Activated CD4-positive, alpha-beta T cell treated with anti-CD3 and anti-CD28 coated beads, Interleukin-2, amount 10 ng/mL, durations not matched to agents 7 days and 5 days (primary cell): ENCODE results near the gene MRM1. TPM values are rescaled to one million over a fixed set of nuclear protein-coding genes. Genes with fewer than 3 reads are reported as not detected.

Experiments used
- CTCF ChIA-PET: fragments of 350-600 bp; sonication (Branson Sonifier 250); formaldehyde crosslinking; loops from one replicate; lab custom pipeline; 2021; ENCODE audit warnings: antibody characterized with exemption; lab: Charles Lee
- POLR2A ChIA-PET: fragments of 350-600 bp; sonication (Branson Sonifier 250); formaldehyde crosslinking; loops from one replicate; lab custom pipeline; 2021; ENCODE audit warnings: antibody characterized with exemption; lab: Charles Lee
- DNase-seq: peaks from one replicate; pipeline ENCODE4 v3.0.0-alpha.2; 2020
- H3K27ac Mint-ChIP-seq: one replicate; pipeline ENCODE4 v1.8.0; 2021; ENCODE audit warnings: mild to moderate bottlenecking, moderate library complexity, mixed read lengths
- H3K27me3 Mint-ChIP-seq: one replicate; pipeline ENCODE4 v1.8.0; 2021; ENCODE audit warnings: mixed read lengths
- H3K36me3 Mint-ChIP-seq: one replicate; pipeline ENCODE4 v1.8.0; 2021; ENCODE audit warnings: low read depth, mixed read lengths
- H3K4me1 Mint-ChIP-seq: one replicate; pipeline ENCODE4 v1.8.0; 2021; ENCODE audit warnings: mixed read lengths
- H3K4me3 Mint-ChIP-seq: one replicate; pipeline ENCODE4 v1.8.0; 2021; ENCODE audit warnings: mild to moderate bottlenecking, moderate library complexity, mixed read lengths
- H3K9me3 Mint-ChIP-seq: one replicate; pipeline ENCODE4 v1.8.0; 2021; ENCODE audit warnings: mixed read lengths
- total RNA-seq, 2 experiments: library from RNA; stranded (reverse); gene quantifications; one replicate each; pipeline ENCODE4 v1.2.3, GENCODE V29; 2021

Gene MRM1
- 1 to 10 TPM; 6.8 to 8.6 TPM for total RNA-seq

- H3K4me3 Mint-ChIP-seq = peak within 1 kb of the TSS; percentile 79
- peak; percentile 91 for DNase-seq
- peaks cover 5% of the 10 kb centered on the region for H3K36me3 Mint-ChIP-seq
- peaks cover 42% of the 10 kb centered on the region for H3K4me1 Mint-ChIP-seq
- H3K27me3 Mint-ChIP-seq = no peaks in the 10 kb centered on the region
- no peaks in the 10 kb centered on the region for H3K9me3 Mint-ChIP-seq
- ChIA-PET POLR2A (interaction anchor here (1.4 kb wide), 1 partner anchor 9 kb away, joined by 8 read pairs; no protein-coding TSS in a partner anchor), CTCF (interaction anchor here (0.6 to 3.6 kb wide), 11 partner anchors 9 to 772 kb away, joined by 3 to 14 read pairs (median 4); no protein-coding TSS in a partner anchor)
- peak within 1 kb of the TSS; percentile 94 for H3K27ac Mint-ChIP-seq
Measured at GRCh38 chr17:36601303-36602029, at the start of gene MRM1. TSS of gene MRM1 (plus strand) at chr17:36601583. CDS start at chr17:36601811, 228 bp downstream.

- ChIA-PET CTCF (no interaction called here), POLR2A (interaction anchor here (0.6 kb wide), 1 partner anchor 30 kb away, joined by 9 read pairs; no protein-coding TSS in a partner anchor)
- H3K36me3 Mint-ChIP-seq = peaks cover 43% of the 10 kb centered on the region
- peak overlapping the region; percentile 51 for H3K27ac Mint-ChIP-seq
- peaks cover 56% of the 10 kb centered on the region for H3K4me1 Mint-ChIP-seq
- H3K4me3 Mint-ChIP-seq = peak overlapping the region; percentile 0
- DNase-seq = no peak
- no peaks in the 10 kb centered on the region for H3K9me3 Mint-ChIP-seq
- H3K27me3 Mint-ChIP-seq = no peaks in the 10 kb centered on the region
Measured at GRCh38 chr17:36553459-36553858, 47.9 kb upstream of the MRM1 start.

- no peak for DNase-seq
- H3K9me3 Mint-ChIP-seq = no peaks in the 10 kb centered on the region
- ChIA-PET CTCF (interaction anchor here (1.1 to 1.7 kb wide), 2 partner anchors 29 to 36 kb away, joined by 3 to 5 read pairs; no protein-coding TSS in a partner anchor), POLR2A (interaction anchor here (0.7 kb wide), 1 partner anchor 20 kb away, joined by 5 read pairs; no protein-coding TSS in a partner anchor)
- no peak overlapping the region for H3K27ac Mint-ChIP-seq
- peaks cover 18% of the 10 kb centered on the region for H3K4me1 Mint-ChIP-seq
- no peak overlapping the region for H3K4me3 Mint-ChIP-seq
- H3K27me3 Mint-ChIP-seq = no peaks in the 10 kb centered on the region
- peaks cover 64% of the 10 kb centered on the region for H3K36me3 Mint-ChIP-seq
Measured at GRCh38 chr17:36566081-36566480, 35.3 kb upstream of the MRM1 start.

- H3K36me3 Mint-ChIP-seq = peaks cover 47% of the 10 kb centered on the region
- POLR2A ChIA-PET = no interaction called here
- no peak overlapping the region for H3K27ac Mint-ChIP-seq
- H3K4me3 Mint-ChIP-seq = no peak overlapping the region
- CTCF ChIA-PET = no interaction called here
- DNase-seq = no peak
- no peaks in the 10 kb centered on the region for H3K9me3 Mint-ChIP-seq
- H3K27me3 Mint-ChIP-seq = no peaks in the 10 kb centered on the region
- peaks cover 6% of the 10 kb centered on the region for H3K4me1 Mint-ChIP-seq
Measured at GRCh38 chr17:36575028-36575427, 26.4 kb upstream of the MRM1 start.

GRCh38 chr17:36576793-36577192, 24.6 kb upstream of the MRM1 start:
- no peak for DNase-seq
- H3K36me3 Mint-ChIP-seq = peaks cover 48% of the 10 kb centered on the region
- peaks cover 6% of the 10 kb centered on the region for H3K4me1 Mint-ChIP-seq
- no peak overlapping the region for H3K4me3 Mint-ChIP-seq
- ChIA-PET POLR2A (interaction anchor here (0.6 kb wide), 1 partner anchor 831 kb away, joined by 3 read pairs; no protein-coding TSS in a partner anchor), CTCF (interaction anchor here (0.7 kb wide), 1 partner anchor 93 kb away, joined by 3 read pairs; no protein-coding TSS in a partner anchor)
- no peak overlapping the region for H3K27ac Mint-ChIP-seq
- no peaks in the 10 kb centered on the region for H3K9me3 Mint-ChIP-seq
- no peaks in the 10 kb centered on the region for H3K27me3 Mint-ChIP-seq

GRCh38 chr17:36578671-36579070, 22.7 kb upstream of the MRM1 start:
- POLR2A ChIA-PET = no interaction called here
- Mint-ChIP-seq H3K4me1 (peaks cover 3% of the 10 kb centered on the region), H3K36me3 (peaks cover 43% of the 10 kb centered on the region), H3K27ac (no peak overlapping the region), H3K4me3 (no peak overlapping the region), H3K27me3 (no peaks in the 10 kb centered on the region), H3K9me3 (no peaks in the 10 kb centered on the region)
- CTCF ChIA-PET = interaction anchor here (1.0 to 1.3 kb wide), 2 partner anchors 10 to 13 kb away, joined by 3 to 4 read pairs; no protein-coding TSS in a partner anchor
- DNase-seq = no peak

GRCh38 chr17:36583787-36584186, 17.6 kb upstream of the MRM1 start:
- no peak overlapping the region for H3K4me3 Mint-ChIP-seq
- no peak for DNase-seq
- no peaks in the 10 kb centered on the region for H3K4me1 Mint-ChIP-seq
- CTCF ChIA-PET = interaction anchor here (0.6 to 1.6 kb wide), 3 partner anchors 11 to 34 kb away, joined by 3 to 4 read pairs (median 4); no protein-coding TSS in a partner anchor
- no peak overlapping the region for H3K27ac Mint-ChIP-seq
- POLR2A ChIA-PET = interaction anchor here (0.5 to 0.6 kb wide), 2 partner anchors 30 to 55 kb away, joined by 3 to 9 read pairs; no protein-coding TSS in a partner anchor
- no peaks in the 10 kb centered on the region for H3K9me3 Mint-ChIP-seq
- H3K36me3 Mint-ChIP-seq = peaks cover 51% of the 10 kb centered on the region
- no peaks in the 10 kb centered on the region for H3K27me3 Mint-ChIP-seq

GRCh38 chr17:36586138-36586537, 15.2 kb upstream of the MRM1 start:
- Mint-ChIP-seq H3K36me3 (peaks cover 48% of the 10 kb centered on the region), H3K9me3 (no peaks in the 10 kb centered on the region)
- POLR2A ChIA-PET = no interaction called here

GRCh38 chr17:36590082-36590481, 11.3 kb upstream of the MRM1 start:
- ChIA-PET CTCF (no interaction called here), POLR2A (no interaction called here)
- H3K9me3 Mint-ChIP-seq = no peaks in the 10 kb centered on the region
- peaks cover 31% of the 10 kb centered on the region for H3K36me3 Mint-ChIP-seq
- H3K27me3 Mint-ChIP-seq = no peaks in the 10 kb centered on the region
- H3K4me1 Mint-ChIP-seq = peaks cover 34% of the 10 kb centered on the region
- no peak overlapping the region for H3K4me3 Mint-ChIP-seq
- no peak for DNase-seq
- no peak overlapping the region for H3K27ac Mint-ChIP-seq

More at GRCh38 chr17:36586138-36586537, 15.2 kb upstream of the MRM1 start:
- DNase-seq = no peak
- no peak overlapping the region for H3K27ac Mint-ChIP-seq
- H3K4me1 Mint-ChIP-seq = peaks cover 19% of the 10 kb centered on the region
- no peak overlapping the region for H3K4me3 Mint-ChIP-seq
- CTCF ChIA-PET = interaction anchor here (2.0 kb wide), 1 partner anchor 17 kb away, joined by 5 read pairs; no protein-coding TSS in a partner anchor
- H3K27me3 Mint-ChIP-seq = no peaks in the 10 kb centered on the region

- H3K4me3 Mint-ChIP-seq = peak within 1 kb of the TSS; percentile 62
- H3K36me3 Mint-ChIP-seq = peaks cover 23% of the 10 kb centered on the region
- ChIA-PET CTCF (interaction anchor here (0.5 to 1.5 kb wide), 3 partner anchors 10 to 92 kb away, joined by 3 to 5 read pairs (median 3); partner anchors contain the start of gene MRM1), POLR2A (interaction anchor here (0.7 to 1.5 kb wide), 2 partner anchors 10 to 63 kb away, joined by 3 to 8 read pairs; partner anchors contain the start of gene MRM1)
- H3K4me1 Mint-ChIP-seq = peaks cover 34% of the 10 kb centered on the region
- DNase-seq = peak; percentile 75
- H3K27me3 Mint-ChIP-seq = no peaks in the 10 kb centered on the region
- H3K27ac Mint-ChIP-seq = peak within 1 kb of the TSS; percentile 3
- H3K9me3 Mint-ChIP-seq = no peaks in the 10 kb centered on the region
Measured at GRCh38 chr17:36591434-36592315, 9.7 kb upstream of the MRM1 start, which contains the start of gene DHRS11. TSS of gene DHRS11 (plus strand) at chr17:36591879. CDS start at chr17:36592010, 131 bp downstream.

- no peak overlapping the region for H3K27ac Mint-ChIP-seq
- CTCF ChIA-PET = interaction anchor here (0.6 to 1.5 kb wide), 2 partner anchors 9 to 93 kb away, joined by 3 to 5 read pairs; partner anchors contain the start of gene MRM1
- no peaks in the 10 kb centered on the region for H3K27me3 Mint-ChIP-seq
- no peaks in the 10 kb centered on the region for H3K9me3 Mint-ChIP-seq
- peaks cover 18% of the 10 kb centered on the region for H3K36me3 Mint-ChIP-seq
- peaks cover 34% of the 10 kb centered on the region for H3K4me1 Mint-ChIP-seq
- DNase-seq = no peak
- POLR2A ChIA-PET = interaction anchor here (0.5 to 1.5 kb wide), 2 partner anchors 9 to 105 kb away, joined by 3 to 8 read pairs; partner anchors contain the start of gene MRM1
- peak overlapping the region; percentile 62 for H3K4me3 Mint-ChIP-seq
Measured at GRCh38 chr17:36592316-36592715, 9.1 kb upstream of the MRM1 start.
